GM12874 (cell line): ENCODE results near the gene ACOT11.

Source experiments
- TF ChIP-seq, protein P1 (sequence below): IDR thresholded peaks from 2 replicates; pipeline ENCODE4 v1.5.1; 2011; ENCODE audit warnings: low read depth, mild to moderate bottlenecking, control low read depth, low read length, moderate library complexity; ENCODE audit not compliant: insufficient read depth

The ACOT11 gene

DNA sequence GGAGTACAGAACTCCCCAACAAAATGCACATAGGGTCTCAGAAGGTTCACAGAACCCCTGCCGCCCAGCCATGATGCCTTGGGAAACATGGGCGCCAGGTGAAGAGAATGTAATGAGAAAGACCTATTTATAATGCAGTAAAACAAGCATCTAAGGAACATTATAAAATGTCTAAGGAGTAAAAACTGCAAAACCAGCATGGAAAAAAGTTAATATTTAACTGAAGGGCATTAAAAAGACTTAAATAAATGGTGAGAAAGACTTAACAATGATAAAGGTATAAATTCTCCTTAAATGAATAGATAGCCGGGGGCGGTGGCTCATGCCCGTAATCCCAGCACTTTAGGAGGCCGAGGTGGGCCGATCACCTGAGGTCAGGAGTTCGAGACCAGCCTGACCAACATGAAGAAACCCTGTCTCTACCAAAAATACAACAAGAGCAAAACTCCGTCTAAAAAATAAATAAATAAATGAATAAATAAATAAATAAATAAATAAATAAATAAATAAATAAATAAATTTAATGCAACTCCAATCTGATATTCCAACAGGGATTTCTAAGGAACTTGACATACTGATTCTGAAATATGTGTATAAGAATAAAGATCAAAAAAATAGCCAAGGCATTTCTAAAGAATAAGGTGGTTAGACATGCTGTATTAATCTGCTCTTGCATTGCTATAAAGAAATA, 27.3 kb upstream of the ACOT11 start:
- TF ChIP-seq, protein P1, sequence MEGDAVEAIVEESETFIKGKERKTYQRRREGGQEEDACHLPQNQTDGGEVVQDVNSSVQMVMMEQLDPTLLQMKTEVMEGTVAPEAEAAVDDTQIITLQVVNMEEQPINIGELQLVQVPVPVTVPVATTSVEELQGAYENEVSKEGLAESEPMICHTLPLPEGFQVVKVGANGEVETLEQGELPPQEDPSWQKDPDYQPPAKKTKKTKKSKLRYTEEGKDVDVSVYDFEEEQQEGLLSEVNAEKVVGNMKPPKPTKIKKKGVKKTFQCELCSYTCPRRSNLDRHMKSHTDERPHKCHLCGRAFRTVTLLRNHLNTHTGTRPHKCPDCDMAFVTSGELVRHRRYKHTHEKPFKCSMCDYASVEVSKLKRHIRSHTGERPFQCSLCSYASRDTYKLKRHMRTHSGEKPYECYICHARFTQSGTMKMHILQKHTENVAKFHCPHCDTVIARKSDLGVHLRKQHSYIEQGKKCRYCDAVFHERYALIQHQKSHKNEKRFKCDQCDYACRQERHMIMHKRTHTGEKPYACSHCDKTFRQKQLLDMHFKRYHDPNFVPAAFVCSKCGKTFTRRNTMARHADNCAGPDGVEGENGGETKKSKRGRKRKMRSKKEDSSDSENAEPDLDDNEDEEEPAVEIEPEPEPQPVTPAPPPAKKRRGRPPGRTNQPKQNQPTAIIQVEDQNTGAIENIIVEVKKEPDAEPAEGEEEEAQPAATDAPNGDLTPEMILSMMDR, result no peak

DNA sequence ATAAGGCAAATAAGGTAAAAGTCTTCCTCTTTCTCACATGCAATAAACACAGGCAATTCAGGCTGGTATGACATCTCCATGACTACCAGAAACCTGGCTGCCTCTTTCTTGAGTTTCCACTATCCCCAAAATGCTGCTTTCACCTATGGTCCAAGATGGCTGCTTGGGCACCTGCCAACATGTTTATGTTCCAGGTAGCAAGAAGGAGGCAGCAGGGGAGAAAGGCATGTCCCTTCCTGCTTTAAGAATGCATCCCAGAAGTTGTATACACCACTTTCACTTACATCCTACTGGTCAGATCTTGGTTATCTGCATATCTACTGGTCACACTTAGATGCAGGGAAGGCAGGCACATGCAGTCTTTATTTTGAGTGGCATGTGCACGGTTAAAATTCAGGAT, 19.4 kb upstream of the ACOT11 start:
- TF ChIP-seq, protein P1, result no peak

DNA sequence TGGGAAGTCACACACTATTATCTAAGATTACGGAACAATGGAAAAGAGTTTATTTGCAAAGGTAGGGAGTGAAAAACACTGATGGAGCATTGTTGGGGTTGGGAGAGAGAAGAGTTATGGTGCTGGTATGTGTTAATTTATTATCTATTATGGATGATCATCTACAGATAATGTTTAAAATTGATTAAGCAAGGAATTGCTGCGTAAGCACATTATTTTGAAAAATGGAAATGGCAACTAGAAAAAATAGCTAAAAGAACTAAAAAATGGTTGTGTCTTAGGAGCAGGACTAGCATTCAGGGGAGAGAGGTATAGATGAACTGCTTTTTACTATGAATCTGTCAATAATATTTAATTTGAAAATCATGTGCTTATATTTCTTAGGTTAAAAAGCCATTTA, 16.0 kb upstream of the ACOT11 start:
- TF ChIP-seq, protein P1, result no peak

DNA sequence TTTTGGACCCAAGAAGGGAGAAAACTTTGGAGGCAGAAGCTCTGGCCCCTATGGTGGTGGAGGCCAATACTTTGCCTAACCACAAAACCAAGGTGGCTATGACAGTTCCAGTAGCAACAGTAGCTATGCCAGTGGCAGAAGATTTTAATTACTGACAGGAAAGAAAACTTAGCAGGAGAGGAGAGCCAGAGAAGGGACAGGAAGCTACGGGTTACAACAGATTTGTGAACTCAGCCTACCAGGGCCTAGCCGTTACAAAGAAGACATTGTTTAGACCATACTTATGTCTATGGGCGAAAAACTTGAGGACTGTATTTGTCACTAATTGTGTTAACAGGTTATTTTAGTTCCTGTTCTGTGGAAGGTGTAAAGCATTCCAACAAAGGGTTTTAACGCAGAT, 10.4 kb upstream of the ACOT11 start:
- TF ChIP-seq, protein P1, result no peak

DNA sequence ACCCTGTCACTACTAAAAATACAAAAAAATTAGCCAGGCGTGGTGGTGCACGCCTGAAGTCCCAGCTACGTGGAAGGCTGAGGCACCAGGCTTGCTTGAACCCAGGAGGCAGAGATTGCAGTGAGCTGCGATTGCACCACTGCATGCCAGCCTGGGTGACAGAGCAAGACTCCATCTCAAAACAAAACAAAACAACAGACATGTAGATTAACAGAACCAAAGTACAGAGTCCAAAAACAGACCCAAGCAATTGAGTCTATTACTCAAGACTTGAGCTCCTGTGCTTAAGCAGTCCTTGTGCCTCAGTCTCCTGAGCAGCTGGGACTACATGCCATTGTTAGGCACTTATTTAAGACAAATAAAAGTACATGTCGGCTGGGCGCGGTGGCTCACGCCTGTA, 9.5 kb upstream of the ACOT11 start:
- TF ChIP-seq, protein P1, result no peak

DNA sequence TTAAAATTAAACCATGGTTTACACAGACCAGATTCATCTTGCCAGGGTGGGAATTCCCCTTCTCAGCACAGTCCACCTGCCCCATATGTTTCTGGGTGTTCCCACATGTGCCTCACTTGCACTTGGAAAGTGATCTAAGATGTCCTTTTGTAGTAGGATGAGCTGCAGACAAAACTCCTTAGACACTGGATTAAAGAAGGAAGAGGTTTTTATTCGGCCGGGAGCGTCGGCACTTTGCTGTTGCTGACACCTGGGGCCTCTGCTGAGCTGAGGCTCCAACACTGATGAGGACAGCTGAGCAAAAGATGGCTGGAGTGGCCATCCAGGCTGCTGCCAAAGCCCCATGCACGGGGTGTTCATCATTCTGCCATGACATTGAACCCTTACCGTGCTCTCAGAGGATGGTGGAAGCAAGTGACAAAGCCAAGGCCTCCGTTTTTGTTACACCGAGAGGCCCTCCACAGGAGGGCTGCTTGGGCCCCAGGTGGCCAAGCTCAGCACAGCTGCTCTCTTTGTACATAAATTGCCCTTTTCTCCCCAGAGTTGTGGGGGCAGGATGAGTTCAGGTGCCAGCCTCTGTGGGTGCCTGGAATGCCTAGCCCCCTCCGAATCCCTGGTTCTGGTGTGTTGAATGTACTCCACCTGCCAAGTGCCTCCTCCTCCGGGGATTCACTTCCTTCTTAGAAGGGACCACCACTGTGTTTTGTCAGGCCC, 7.3 kb upstream of the ACOT11 start:
- TF ChIP-seq, protein P1, result no peak

DNA sequence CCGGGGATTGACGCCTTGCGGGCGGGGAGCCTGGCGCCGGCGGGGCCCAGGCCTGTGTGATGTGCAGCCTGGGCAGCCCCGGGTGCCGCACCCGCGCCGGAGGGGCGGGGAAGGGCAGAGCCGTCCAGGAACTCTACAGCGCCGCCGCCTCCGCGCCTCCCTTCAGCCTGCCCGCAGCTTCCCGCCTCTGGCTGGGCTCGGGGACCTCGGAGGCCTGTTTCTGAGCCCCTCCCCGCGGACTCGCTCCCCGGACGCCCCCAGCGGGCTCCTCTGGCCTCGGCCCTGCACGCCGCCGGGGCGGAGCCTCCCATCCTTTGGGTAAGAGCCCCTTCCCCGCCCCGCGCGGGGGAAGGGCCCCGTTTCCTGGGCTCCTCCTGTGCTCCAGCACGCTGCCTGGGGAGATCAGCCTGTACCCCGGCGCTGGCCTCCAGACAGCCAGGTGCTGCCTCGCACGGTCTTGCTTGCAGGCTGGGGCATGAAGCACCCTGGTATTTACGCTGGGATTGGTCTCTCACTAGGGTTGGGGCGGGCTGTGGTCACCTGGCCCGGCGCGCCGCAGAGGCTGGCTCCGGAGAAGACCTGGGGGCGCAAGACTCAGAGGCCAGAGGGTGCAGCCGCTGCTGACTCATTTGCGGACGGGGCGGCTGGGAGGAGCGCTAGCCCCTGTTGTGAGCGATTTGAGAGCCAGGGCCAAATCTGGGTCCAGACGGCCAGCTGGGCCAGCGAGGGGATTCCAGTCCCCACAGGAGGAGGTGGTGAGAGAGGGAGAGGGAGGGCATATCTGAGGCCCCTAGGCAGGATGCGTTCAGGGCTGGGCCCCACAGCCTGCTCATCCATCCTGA, 5.7 kb upstream of the ACOT11 start:
- TF ChIP-seq, protein P1, result 0 out of 2 replicates have a peak, but pooled peaks have one; percentile 9
